Eye (tissue), 1 donor: ENCODE measurements around the gene HHLA2.
A peak's percentile ranks its signal among the peaks of the same experiment; 100 is the strongest.

Experiments
- DNase-seq: peaks from one replicate; pipeline ENCODE4 v3.0.0-alpha.2; 2015

Gene HHLA2

GRCh38 chr3:108300103-108300849 is 3.9 kb downstream of the HHLA2 start:
- DNase-seq = no peak

DNA sequence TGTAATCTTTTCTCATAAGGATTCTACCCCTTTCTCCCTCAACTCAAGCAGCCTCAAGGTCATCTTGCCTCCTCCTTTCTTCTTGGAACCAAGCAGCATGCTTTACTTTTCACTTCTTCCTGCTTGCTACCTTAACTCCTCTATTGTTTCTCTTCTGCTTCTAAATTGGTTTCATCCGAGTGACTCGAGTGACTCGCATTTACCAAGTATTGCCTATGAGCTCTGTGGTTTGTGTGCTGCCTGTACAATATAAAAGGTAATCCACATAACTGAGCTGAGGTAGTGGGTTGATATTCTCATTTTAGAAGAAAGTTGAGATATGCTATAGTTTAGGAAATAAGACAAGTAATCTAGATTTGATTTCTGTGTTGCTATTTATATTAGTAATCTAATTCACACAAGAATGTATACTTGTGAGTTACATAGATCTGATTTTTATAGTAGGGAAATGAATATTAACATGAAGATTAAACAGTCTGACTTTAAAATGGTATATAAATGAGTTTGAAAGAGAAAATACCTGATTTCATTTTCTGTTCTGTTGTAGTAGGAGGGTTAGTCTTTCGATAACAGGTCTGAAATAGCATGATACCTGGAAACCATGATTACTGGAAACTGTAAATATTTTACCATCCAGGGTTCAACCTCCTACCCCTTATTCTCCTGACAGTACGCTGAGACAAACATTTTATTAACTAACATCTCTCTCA is 5.5 kb downstream of the HHLA2 start:
- DNase-seq = no peak

DNA sequence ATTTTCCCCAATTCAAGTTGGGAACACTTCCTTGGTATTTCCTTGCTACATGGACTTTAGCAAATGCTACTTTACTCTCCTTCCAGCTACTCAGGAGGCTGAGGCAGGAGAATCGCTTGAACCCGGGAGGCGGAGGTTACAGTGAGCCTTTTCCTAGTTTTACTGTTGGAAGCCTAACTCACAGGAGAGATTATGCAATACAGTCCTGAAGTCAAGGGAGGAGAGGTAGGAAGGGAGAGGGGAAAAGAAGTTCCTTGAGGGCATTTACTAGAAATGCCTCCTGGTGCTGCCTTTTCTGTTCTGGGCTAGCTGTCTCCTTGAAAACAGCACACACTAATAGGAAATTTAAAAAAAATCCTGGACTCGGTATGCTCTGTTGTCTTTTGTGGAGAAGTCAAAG is 6.2 kb downstream of the HHLA2 start:
- DNase-seq = no peak

DNA sequence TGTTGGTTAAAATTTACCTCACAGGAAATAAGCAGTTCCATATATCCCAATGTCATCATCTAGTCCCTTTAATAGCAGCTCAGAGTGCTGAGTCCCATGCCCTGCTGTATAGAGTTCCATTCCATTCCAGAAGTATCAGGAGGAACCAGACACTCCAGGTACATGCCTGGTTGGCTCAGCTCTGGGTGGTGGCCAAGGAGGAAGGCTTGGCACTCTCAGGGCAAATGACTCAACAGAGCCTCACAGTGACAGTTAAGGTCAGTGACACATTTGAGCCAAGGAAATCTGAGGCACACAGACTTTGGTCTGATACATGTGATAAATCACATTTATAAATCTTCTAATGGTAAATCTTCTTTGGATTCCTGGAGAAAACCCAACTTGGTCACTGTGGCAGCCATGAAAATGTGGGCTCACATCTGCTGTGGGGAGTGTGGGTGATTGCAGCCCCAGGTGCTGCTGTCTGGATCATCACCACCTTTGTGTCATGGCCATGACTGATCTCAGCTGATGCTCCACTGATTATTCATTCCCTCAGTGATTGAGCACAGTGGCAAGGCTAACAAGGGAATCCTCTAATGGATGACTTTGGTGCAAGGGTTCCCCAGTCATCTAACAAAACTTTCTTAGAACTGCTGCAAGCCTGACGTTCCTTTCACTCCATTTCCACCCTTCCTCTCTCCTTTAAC is 9.3 kb downstream of the HHLA2 start:
- DNase-seq = no peak

- DNase-seq = no peak
Measured at GRCh38 chr3:108311797-108312196, 15.4 kb downstream of the HHLA2 start.

DNA sequence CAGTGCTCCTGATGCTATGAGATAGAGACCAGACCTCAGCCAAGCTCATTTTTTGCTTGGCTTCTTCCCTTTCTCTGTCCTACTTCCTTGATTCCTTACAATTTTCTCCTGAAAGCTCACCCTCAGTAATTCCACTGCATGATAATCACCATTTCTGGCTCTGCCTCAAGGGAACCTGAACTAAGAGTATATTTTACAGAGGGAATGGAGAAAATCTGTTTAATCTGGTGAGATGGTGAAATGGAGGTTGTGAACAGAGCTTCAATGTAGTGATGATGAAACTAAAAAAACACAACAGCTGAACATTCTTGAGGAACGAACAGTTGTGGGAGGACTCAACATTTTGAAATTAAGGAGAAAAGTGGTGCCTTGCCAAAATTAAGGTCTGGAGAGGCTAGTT is 16.3 kb downstream of the HHLA2 start:
- DNase-seq = no peak

GRCh38 chr3:108315767-108316301 is 19.5 kb downstream of the HHLA2 start:
- DNase-seq = no peak

- DNase-seq = peak; percentile 8
Measured at GRCh38 chr3:108319428-108320082, 23.2 kb downstream of the HHLA2 start.

GRCh38 chr3:108320746-108321350 is 24.5 kb downstream of the HHLA2 start:
- DNase-seq = no peak

DNA sequence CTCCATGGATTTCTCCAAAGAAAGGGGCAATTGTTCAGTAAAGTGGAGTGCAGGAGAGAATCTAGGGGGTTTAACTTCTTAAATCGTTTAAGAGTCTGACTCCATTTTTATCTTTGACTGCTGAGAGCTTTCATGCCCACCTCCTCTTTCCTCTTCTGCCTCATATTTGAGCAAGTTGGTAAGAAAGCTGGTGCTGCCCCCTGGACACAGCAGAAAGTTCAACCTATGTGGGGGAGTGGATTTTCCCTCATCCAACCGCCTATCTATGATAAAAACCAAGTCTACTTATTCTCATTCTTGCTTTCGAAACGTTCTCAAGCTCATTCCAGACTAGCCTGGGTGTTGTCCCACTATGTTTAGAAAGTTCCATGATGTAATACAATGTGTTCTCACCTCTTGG is 26.0 kb downstream of the HHLA2 start:
- DNase-seq = no peak

DNA sequence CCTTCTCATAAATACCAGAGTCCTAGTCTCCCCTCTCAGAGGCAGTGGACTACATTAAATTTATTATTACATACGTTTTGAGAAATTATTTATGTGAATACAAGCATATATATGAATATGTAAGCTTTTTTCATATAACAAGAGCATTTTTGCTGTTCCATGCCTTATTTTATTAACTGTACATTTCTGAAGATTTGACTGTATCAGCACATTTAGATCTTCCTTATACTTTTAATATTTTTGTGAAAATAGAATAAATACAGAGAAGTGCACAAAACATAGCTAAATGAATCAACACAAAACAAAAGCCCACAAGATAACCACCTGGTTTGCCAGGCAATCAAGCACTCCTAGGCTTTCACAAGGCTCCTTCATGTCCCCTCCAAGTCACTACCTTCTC is 27.8 kb downstream of the HHLA2 start:
- DNase-seq = no peak

- DNase-seq = no peak
Measured at GRCh38 chr3:108327168-108327567, 30.8 kb downstream of the HHLA2 start.

- DNase-seq = no peak
Measured at GRCh38 chr3:108328821-108329486, 32.6 kb downstream of the HHLA2 start.

DNA sequence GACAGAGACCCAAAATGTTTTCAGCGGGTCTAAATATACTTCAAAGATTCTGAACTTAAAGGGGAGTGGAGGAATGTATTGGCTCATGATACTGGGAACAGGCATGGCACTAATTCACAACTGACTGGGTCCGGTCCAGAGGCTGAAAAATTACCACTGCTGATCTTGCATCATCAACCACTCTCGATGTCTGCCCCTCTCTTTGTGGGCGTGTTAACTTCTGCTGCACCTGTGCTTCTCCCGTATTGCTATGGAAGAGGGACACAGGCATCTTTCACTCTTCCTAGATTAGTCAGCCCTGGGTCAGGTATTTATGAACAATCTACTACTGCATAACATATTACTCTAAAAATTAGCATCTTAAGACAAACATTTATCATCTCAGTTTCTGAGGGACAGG is 33.2 kb downstream of the HHLA2 start:
- DNase-seq = no peak

- no peak for DNase-seq
Measured at GRCh38 chr3:108329947-108330346, 33.6 kb downstream of the HHLA2 start.

DNA sequence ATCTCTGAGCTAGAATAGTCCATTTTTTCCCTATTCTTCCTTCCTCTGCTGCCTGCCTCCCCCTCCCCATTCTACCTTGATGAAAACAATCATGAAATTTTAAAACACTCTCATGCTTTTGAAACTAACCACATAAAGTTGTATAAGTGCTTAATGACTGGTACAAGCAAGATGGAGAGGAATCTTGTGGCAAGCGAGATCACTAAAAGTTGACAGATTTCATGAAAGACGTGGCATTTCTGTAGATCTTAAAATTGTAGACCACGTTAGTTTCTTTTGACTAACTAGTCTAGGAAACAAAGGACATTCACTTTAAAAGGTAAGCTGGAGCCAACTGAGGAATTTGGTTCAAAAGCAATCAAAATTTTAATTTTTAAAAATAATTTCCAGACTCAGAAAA is 35.4 kb downstream of the HHLA2 start:
- DNase-seq = no peak

- DNase-seq = no peak
Measured at GRCh38 chr3:108333961-108334360, 37.6 kb downstream of the HHLA2 start.

DNA sequence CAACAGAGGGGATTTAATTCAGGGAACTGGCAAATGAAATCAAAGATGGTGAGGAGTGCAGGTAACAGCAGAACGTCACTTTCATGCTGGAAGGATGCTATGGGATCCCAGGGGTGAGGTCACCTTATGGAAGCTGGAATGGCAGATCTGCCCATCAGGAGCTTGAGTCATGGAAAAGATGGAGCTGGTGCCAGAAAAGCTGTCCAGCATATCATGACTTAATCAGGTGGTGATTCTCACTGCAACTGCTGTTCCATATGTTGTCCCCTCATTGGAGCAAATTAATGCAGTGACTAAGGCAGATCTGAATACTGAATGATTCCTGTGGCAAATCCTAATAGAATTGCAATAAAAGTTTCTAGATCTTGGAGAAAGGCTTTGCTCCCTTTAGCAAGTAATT is 38.4 kb downstream of the HHLA2 start:
- no peak for DNase-seq

GRCh38 chr3:108338901-108339545 is 42.7 kb downstream of the HHLA2 start:
- DNase-seq = no peak

- DNase-seq = no peak
Measured at GRCh38 chr3:108341911-108342310, 45.6 kb downstream of the HHLA2 start.

GRCh38 chr3:108342837-108343486 is 46.6 kb downstream of the HHLA2 start:
- DNase-seq = no peak
